ENCODE data around the gene TMEM17. TPM values are rescaled to one million over a fixed set of nuclear protein-coding genes. Genes with fewer than 3 reads are reported as not detected.

Gene TMEM17
- total RNA-seq, 1 donor from 2014 or later = 1.8 TPM

DNA sequence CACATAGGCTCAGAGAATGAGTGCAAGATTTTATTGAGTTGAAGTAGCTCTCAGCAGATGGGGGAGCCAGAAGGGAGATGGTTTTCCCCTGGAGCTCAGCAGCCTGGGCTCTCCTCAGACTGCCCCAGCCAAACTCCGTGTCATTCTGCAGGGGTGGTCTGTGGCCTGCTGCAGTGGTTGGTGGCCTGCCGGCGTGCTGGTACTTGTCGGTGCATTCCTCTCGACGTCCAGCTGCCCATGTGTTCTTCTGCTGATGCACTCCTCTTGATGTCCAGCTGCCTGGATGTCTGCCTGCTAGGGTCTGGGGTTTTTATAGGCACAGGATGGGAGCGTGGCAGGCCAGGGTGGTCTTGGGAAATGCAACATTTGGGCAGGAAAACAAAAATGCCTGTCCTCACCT, 25.6 kb upstream of the TMEM17 start:
- Mint-ChIP-seq H3K27me3 (ENCODE audit: insufficient read depth, low read depth) (peaks cover 2% of the 10 kb centered on the region), H3K27ac (no peak overlapping the region), H3K4me1 (peaks cover 9% of the 10 kb centered on the region), H3K4me3 (no peak overlapping the region), H3K9me3 (peaks cover 4% of the 10 kb centered on the region), H3K36me3 (no peaks in the 10 kb centered on the region)
- H4K20me1 ChIP-seq (ENCODE audit: low read depth) = no peaks in the 10 kb centered on the region
- H2AFZ ChIP-seq (replicated peaks) = no peak overlapping the region
- H3F3A ChIP-seq (ENCODE audit: low read depth) = peaks cover 7% of the 10 kb centered on the region
- peaks cover 10% of the 10 kb centered on the region for H3K4me1 ChIP-seq
- H3K9ac ChIP-seq = no peak overlapping the region
- H3K27me3 ChIP-seq = no peaks in the 10 kb centered on the region
- no peak overlapping the region for H3K4me3 ChIP-seq
- no peak overlapping the region for H3K27ac ChIP-seq
- no peak for TF ChIP-seq EZH2 (IDR thresholded peaks at IDR 0.05)
- TF ChIP-seq EZH2phosphoT487 (IDR thresholded peaks at IDR 0.05) = no peak
- TF ChIP-seq, protein P1, sequence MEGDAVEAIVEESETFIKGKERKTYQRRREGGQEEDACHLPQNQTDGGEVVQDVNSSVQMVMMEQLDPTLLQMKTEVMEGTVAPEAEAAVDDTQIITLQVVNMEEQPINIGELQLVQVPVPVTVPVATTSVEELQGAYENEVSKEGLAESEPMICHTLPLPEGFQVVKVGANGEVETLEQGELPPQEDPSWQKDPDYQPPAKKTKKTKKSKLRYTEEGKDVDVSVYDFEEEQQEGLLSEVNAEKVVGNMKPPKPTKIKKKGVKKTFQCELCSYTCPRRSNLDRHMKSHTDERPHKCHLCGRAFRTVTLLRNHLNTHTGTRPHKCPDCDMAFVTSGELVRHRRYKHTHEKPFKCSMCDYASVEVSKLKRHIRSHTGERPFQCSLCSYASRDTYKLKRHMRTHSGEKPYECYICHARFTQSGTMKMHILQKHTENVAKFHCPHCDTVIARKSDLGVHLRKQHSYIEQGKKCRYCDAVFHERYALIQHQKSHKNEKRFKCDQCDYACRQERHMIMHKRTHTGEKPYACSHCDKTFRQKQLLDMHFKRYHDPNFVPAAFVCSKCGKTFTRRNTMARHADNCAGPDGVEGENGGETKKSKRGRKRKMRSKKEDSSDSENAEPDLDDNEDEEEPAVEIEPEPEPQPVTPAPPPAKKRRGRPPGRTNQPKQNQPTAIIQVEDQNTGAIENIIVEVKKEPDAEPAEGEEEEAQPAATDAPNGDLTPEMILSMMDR (IDR thresholded peaks at IDR 0.05) = no peak
- no peak overlapping the region for H3K4me2 ChIP-seq
- no peaks in the 10 kb centered on the region for H3K36me3 ChIP-seq
- no peaks in the 10 kb centered on the region for H3K79me2 ChIP-seq (ENCODE audit: low read depth)
- no peak for DNase-seq (ENCODE audit: low spot score)
- H3K9me3 ChIP-seq (ENCODE audit: low read depth) = no peaks in the 10 kb centered on the region

DNA sequence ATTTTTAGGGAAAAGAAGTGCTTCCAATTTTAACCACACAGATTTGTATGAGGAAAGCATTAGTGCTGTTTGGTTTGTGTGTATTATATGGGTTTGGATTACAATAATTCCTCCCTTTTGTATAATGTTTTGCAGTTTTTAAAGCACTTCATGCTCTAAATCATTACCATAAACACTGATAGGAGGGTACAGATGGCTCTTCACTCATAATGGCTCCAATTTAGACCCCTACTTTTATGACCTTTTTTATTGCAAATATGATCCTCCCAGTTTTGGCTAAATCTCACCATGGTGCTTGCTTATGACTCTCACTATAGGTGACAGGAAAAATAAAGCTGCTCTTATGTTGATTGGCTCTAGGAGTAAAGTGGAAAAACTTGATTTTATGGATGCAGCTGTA, 23.8 kb upstream of the TMEM17 start:
- H3K4me3 Mint-ChIP-seq = no peak overlapping the region

DNA sequence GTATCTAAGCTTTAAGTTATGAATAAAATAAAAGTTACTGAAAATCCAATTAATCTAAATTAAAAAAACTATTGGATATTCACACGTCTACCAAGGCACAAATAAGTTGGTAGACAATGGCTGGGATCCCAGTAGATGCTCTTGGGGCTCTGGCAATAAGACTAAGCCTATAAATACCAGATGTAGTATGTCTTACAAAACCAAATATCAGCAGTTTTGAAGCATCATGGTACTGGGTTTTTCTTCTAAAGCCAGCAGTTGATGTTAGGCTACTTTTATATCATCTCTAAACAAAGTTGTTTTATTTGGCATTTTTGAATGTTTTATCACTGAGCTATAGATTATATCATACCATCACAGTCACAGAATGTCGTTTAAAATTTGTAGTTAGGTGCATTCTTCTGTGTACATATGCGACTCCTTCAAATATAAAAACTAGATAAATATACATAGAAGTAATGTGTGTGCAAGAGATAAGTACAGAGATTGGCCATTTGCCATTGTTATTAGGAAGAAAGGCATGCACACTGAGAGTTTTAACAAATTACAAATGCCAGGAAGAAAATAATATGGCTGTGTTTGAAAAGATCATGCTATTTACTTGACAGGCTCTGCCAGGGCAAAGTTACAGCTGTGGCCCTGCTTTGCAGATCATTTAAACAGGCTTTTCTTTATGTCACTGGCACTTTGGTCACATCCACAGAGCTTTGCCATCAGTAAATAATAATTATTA, 21.6 kb upstream of the TMEM17 start:
- TF ChIP-seq, protein P1 (IDR thresholded peaks at IDR 0.05) = no peak
- TF ChIP-seq EZH2phosphoT487 (IDR thresholded peaks at IDR 0.05) = no peak
- no peak for TF ChIP-seq EZH2 (IDR thresholded peaks at IDR 0.05)
- Histone ChIP-seq H3K79me2 (ENCODE audit: low read depth) (no peaks in the 10 kb centered on the region), H3K9me3 (ENCODE audit: low read depth) (no peaks in the 10 kb centered on the region), H3K27me3 (no peaks in the 10 kb centered on the region), H3K4me2 (no peak overlapping the region), H3K36me3 (no peaks in the 10 kb centered on the region), H3K4me3 (no peak overlapping the region), H3K4me1 (peaks cover 20% of the 10 kb centered on the region), H3F3A (ENCODE audit: low read depth) (peaks cover 15% of the 10 kb centered on the region), H4K20me1 (ENCODE audit: low read depth) (no peaks in the 10 kb centered on the region), H3K9ac (no peak overlapping the region), H2AFZ (replicated peaks) (no peak overlapping the region), H3K27ac (no peak overlapping the region)
- peaks cover 3% of the 10 kb centered on the region for H3K9me3 Mint-ChIP-seq
- no peaks in the 10 kb centered on the region for H3K36me3 Mint-ChIP-seq
- no peaks in the 10 kb centered on the region for H3K27me3 Mint-ChIP-seq (ENCODE audit: insufficient read depth, low read depth)
- DNase-seq (ENCODE audit: low spot score) = no peak
- peaks cover 16% of the 10 kb centered on the region for H3K4me1 Mint-ChIP-seq
- H3K27ac Mint-ChIP-seq = no peak overlapping the region
- H3K4me3 Mint-ChIP-seq = no peak overlapping the region

More for the DNA sequence above, 23.8 kb upstream of the TMEM17 start:
- H3K36me3 ChIP-seq = no peaks in the 10 kb centered on the region
- no peak for TF ChIP-seq EZH2 (IDR thresholded peaks at IDR 0.05)
- TF ChIP-seq EZH2phosphoT487 (IDR thresholded peaks at IDR 0.05) = no peak
- TF ChIP-seq, protein P1 (IDR thresholded peaks at IDR 0.05) = no peak
- H3K9ac ChIP-seq = no peak overlapping the region
- no peak overlapping the region for H3K27ac ChIP-seq
- H2AFZ ChIP-seq (replicated peaks) = peak overlapping the region; percentile 58
- no peaks in the 10 kb centered on the region for H3K27me3 ChIP-seq
- H3K27ac Mint-ChIP-seq = no peak overlapping the region
- no peaks in the 10 kb centered on the region for H3K36me3 Mint-ChIP-seq
- peaks cover 20% of the 10 kb centered on the region for H3K4me1 ChIP-seq
- H3K9me3 ChIP-seq (ENCODE audit: low read depth) = no peaks in the 10 kb centered on the region
- no peak for DNase-seq (ENCODE audit: low spot score)
- peaks cover 16% of the 10 kb centered on the region for H3K4me1 Mint-ChIP-seq
- H3F3A ChIP-seq (ENCODE audit: low read depth) = peaks cover 15% of the 10 kb centered on the region
- no peak overlapping the region for H3K4me3 ChIP-seq
- no peaks in the 10 kb centered on the region for H3K27me3 Mint-ChIP-seq (ENCODE audit: insufficient read depth, low read depth)
- no peaks in the 10 kb centered on the region for H4K20me1 ChIP-seq (ENCODE audit: low read depth)
- H3K4me2 ChIP-seq = no peak overlapping the region
- no peaks in the 10 kb centered on the region for H3K79me2 ChIP-seq (ENCODE audit: low read depth)
- H3K9me3 Mint-ChIP-seq = peaks cover 4% of the 10 kb centered on the region

All from neural progenitor cell (in vitro differentiated cells).